CD4-positive, alpha-beta T cell (primary cell): ENCODE measurements around the gene JARID2. TPM values are rescaled to one million over a fixed set of nuclear protein-coding genes. Genes with fewer than 3 reads are reported as not detected.

Experiments used
- ATAC-seq: fragments of 200-7000 bp; cut with Tn5 transposase; one replicate; pipeline ENCODE4 v1.10.0; 2022; ENCODE audit warnings: mild to moderate bottlenecking; ENCODE audit not compliant: poor library complexity
- CTCF ChIA-PET: fragments of 350-600 bp; sonication (Branson Sonifier 250); formaldehyde crosslinking; loops from one replicate; lab custom pipeline; 2021; ENCODE audit warnings: antibody characterized with exemption, inconsistent platforms; lab: Charles Lee
- POLR2A ChIA-PET: fragments of 350-600 bp; sonication (Branson Sonifier 250); formaldehyde crosslinking; loops from one replicate; lab custom pipeline; 2021; ENCODE audit warnings: antibody characterized with exemption, inconsistent platforms; lab: Charles Lee
- DNase-seq, 14 experiments: peaks; one replicate each; pipeline ENCODE4 v3.0.0-alpha.2; 2013 to 2020; ENCODE audit warnings: mixed read lengths in 2 of 14
- H3K27ac ChIP-seq, 2 donors: one replicate each; pipeline versions ENCODE4 v1.5.1 to v1.7.0; 2013; ENCODE audit warnings: low read length in 2 of 2, low read depth in 1 of 2, mild to moderate bottlenecking in 1 of 2
- H3K27me3 ChIP-seq, 2 experiments: 1 replicate in 1 of 2; 2 replicates in 1 of 2; pipeline versions ENCODE4 v1.6.1 to v1.7.0; 2013; ENCODE audit warnings: low read length in 2 of 2, control low read depth in 1 of 2, mild to moderate bottlenecking in 1 of 2, moderate library complexity in 1 of 2; ENCODE audit not compliant: insufficient read depth in 2 of 2, control insufficient read depth in 1 of 2
- H3K36me3 ChIP-seq: one replicate; pipeline ENCODE4 v1.6.1; 2013; ENCODE audit warnings: low read length, control low read depth; ENCODE audit not compliant: insufficient read depth
- H3K4me1 ChIP-seq: one replicate; pipeline ENCODE4 v1.6.1; 2013; ENCODE audit warnings: low read length, control low read depth; ENCODE audit not compliant: insufficient read depth
- H3K4me3 ChIP-seq: one replicate; pipeline ENCODE4 v1.5.1; 2013; ENCODE audit warnings: mild to moderate bottlenecking, low read length, moderate library complexity
- H3K9me3 ChIP-seq, 2 experiments: 1 replicate in 1 of 2; 2 replicates in 1 of 2; pipeline versions ENCODE4 v1.6.1 to v1.7.0; 2013; ENCODE audit warnings: low read length in 2 of 2, mild to moderate bottlenecking in 2 of 2, control low read depth in 1 of 2, moderate library complexity in 1 of 2; ENCODE audit not compliant: control insufficient read depth in 1 of 2, insufficient read depth in 1 of 2
- H3K27ac Mint-ChIP-seq: one replicate; pipeline ENCODE4 v1.8.0; 2020; ENCODE audit warnings: mixed read lengths
- H3K27me3 Mint-ChIP-seq: one replicate; pipeline ENCODE4 v1.8.0; 2021; ENCODE audit warnings: mixed read lengths
- H3K36me3 Mint-ChIP-seq: one replicate; pipeline ENCODE4 v1.8.0; 2021; ENCODE audit warnings: low read depth, mixed read lengths
- H3K4me1 Mint-ChIP-seq: one replicate; pipeline ENCODE4 v1.8.0; 2021; ENCODE audit warnings: low read depth, mixed read lengths
- H3K4me3 Mint-ChIP-seq: one replicate; pipeline ENCODE4 v1.8.0; 2020; ENCODE audit warnings: mild to moderate bottlenecking, mixed read lengths
- H3K9me3 Mint-ChIP-seq: one replicate; pipeline ENCODE4 v1.8.0; 2020; ENCODE audit warnings: mixed read lengths
- CTCF ChIP-seq: fragments of 200-600 bp; IDR thresholded peaks from one replicate; pipeline ENCODE4 v1.8.0; 2022; ENCODE audit warnings: antibody characterized with exemption, mild to moderate bottlenecking
- intact Hi-C, 2 experiments: fragments of 100-400 bp; cut with DNase I in 1 of 2; cut with micrococcal nuclease in 1 of 2; formaldehyde crosslinking; loops; one replicate each; pipeline versions ENCODE4 v1.15.1 to v1.9.0; 2023 to 2025; cut with DNase I, micrococcal nuclease
- total RNA-seq, 174 experiments: library from RNA in 2 of 174; stranded (reverse) in 2 of 174; gene quantifications; one replicate each; pipeline ENCODE4 v1.2.3 and lab custom pipeline; 2021 to 2026

The JARID2 gene
- total RNA-seq, 2 experiments from 2014 or later, result 32.0 to 33.0 TPM

GRCh38 chr6:15519681-15520080 is 273.8 kb downstream of the JARID2 start:
- Mint-ChIP-seq H3K27me3 (no peaks in the 10 kb centered on the region), H3K27ac (peak overlapping the region; percentile 59), H3K4me3 (no peak overlapping the region), H3K4me1 (no peaks in the 10 kb centered on the region), H3K36me3 (peaks cover 98% of the 10 kb centered on the region), H3K9me3 (no peaks in the 10 kb centered on the region)
- no peak for TF ChIP-seq CTCF
- CTCF ChIA-PET, result no interaction called here
- no peak overlapping the region for H3K27ac ChIP-seq
- H3K4me1 ChIP-seq, result peaks cover 3% of the 10 kb centered on the region
- ATAC-seq (no peak), DNase-seq (no peak)
- peaks cover 82% of the 10 kb centered on the region for H3K36me3 ChIP-seq
- POLR2A ChIA-PET, result no interaction called here
- intact Hi-C loops, result no loop called here
- no peaks in the 10 kb centered on the region for H3K9me3 ChIP-seq
- H3K27me3 ChIP-seq, result no peaks in the 10 kb centered on the region
- no peak overlapping the region for H3K4me3 ChIP-seq

- H3K27ac ChIP-seq, result no peak overlapping the region
Observed at GRCh38 chr6:15520626-15521203, 274.8 kb downstream of the JARID2 start.

GRCh38 chr6:15521582-15521981 is 275.7 kb downstream of the JARID2 start:
- H3K4me1 Mint-ChIP-seq, result peaks cover 13% of the 10 kb centered on the region
- no peak for ATAC-seq
- Histone ChIP-seq H3K4me3 (no peak overlapping the region), H3K9me3 (peaks cover 0 to 4% of the 10 kb centered on the region in 2 experiments), H3K4me1 (peaks cover 8% of the 10 kb centered on the region), H3K27ac (no peak overlapping the region), H3K27me3 (no peaks in the 10 kb centered on the region), H3K36me3 (peaks cover 79% of the 10 kb centered on the region)
- no peaks in the 10 kb centered on the region for H3K9me3 Mint-ChIP-seq
- DNase-seq, result no peak
- H3K36me3 Mint-ChIP-seq, result peaks cover 98% of the 10 kb centered on the region
- POLR2A ChIA-PET, result no interaction called here
- peak overlapping the region; percentile 42 for H3K27ac Mint-ChIP-seq
- no peak overlapping the region for H3K4me3 Mint-ChIP-seq
- TF ChIP-seq CTCF, result no peak
- CTCF ChIA-PET, result no interaction called here
- no peaks in the 10 kb centered on the region for H3K27me3 Mint-ChIP-seq
- intact Hi-C loops, result no loop called here

More at GRCh38 chr6:15520626-15521203, 274.8 kb downstream of the JARID2 start:
- Mint-ChIP-seq H3K4me1 (peaks cover 6% of the 10 kb centered on the region), H3K27ac (peak overlapping the region; percentile 59), H3K9me3 (no peaks in the 10 kb centered on the region), H3K36me3 (peaks cover 98% of the 10 kb centered on the region), H3K27me3 (no peaks in the 10 kb centered on the region), H3K4me3 (no peak overlapping the region)
- Histone ChIP-seq H3K9me3 (no peaks in the 10 kb centered on the region), H3K4me3 (no peak overlapping the region), H3K4me1 (peaks cover 3% of the 10 kb centered on the region), H3K36me3 (peaks cover 79% of the 10 kb centered on the region), H3K27me3 (no peaks in the 10 kb centered on the region)
- intact Hi-C loops, result no loop called here
- ChIA-PET CTCF (no interaction called here), POLR2A (no interaction called here)
- DNase-seq, result no peak
- ATAC-seq, result no peak
- TF ChIP-seq CTCF, result no peak
